GM19438 (cell line): ENCODE results near the gene SAV1.
"Not testable (repeated sequence)": the region's sequence is repeated elsewhere in the genome, so short reads cannot be mapped to it uniquely, and the experiment has no call there.

Experiments used
- ATAC-seq: cut with Tn5 transposase; IDR thresholded peaks from one replicate; pipeline ENCODE4 v1.9.1; 2021; ENCODE audit warnings: low read depth; ENCODE audit not compliant: unreplicated experiment

SAV1 gene

GRCh38 chr14:50666772-50667683, 1.1 kb downstream of the SAV1 start:
- no peak for ATAC-seq

- not testable (repeated sequence) for ATAC-seq
Measured at GRCh38 chr14:50665300-50665699, 2.8 kb downstream of the SAV1 start.

- ATAC-seq: not testable (repeated sequence)
Measured at GRCh38 chr14:50664579-50664978, 3.5 kb downstream of the SAV1 start.

GRCh38 chr14:50659327-50659974, 8.7 kb downstream of the SAV1 start:
- no peak for ATAC-seq

- ATAC-seq: no peak
Measured at GRCh38 chr14:50658203-50658602, 9.9 kb downstream of the SAV1 start.

GRCh38 chr14:50657753-50658152, 10.4 kb downstream of the SAV1 start:
- no peak for ATAC-seq

GRCh38 chr14:50656776-50657175, 11.3 kb downstream of the SAV1 start:
- ATAC-seq: no peak

GRCh38 chr14:50649691-50650090, 18.4 kb downstream of the SAV1 start:
- no peak for ATAC-seq

GRCh38 chr14:50647753-50648152, 20.4 kb downstream of the SAV1 start:
- ATAC-seq: peak; percentile 13

- ATAC-seq: peak; percentile 86
Measured at GRCh38 chr14:50647282-50647681, 20.8 kb downstream of the SAV1 start.

- no peak for ATAC-seq
Measured at GRCh38 chr14:50635141-50635540, 33.0 kb downstream of the SAV1 start.

GRCh38 chr14:50633954-50634353, 34.2 kb downstream of the SAV1 start:
- no peak for ATAC-seq

- ATAC-seq: no peak
Measured at GRCh38 chr14:50631408-50631821, 36.7 kb downstream of the SAV1 start.

- ATAC-seq: not testable (repeated sequence)
Measured at GRCh38 chr14:50624947-50625346, 43.2 kb downstream of the SAV1 start.

GRCh38 chr14:50624447-50624846, 43.7 kb downstream of the SAV1 start:
- ATAC-seq: no peak

GRCh38 chr14:50622978-50623377, 45.1 kb downstream of the SAV1 start:
- ATAC-seq: no peak

- ATAC-seq: no peak
Measured at GRCh38 chr14:50620341-50620740, 47.8 kb downstream of the SAV1 start.

- ATAC-seq: no peak
Measured at GRCh38 chr14:50619569-50620141, 48.5 kb downstream of the SAV1 start.

GRCh38 chr14:50616275-50616674, 51.8 kb downstream of the SAV1 start:
- ATAC-seq: no peak

- no peak for ATAC-seq
Measured at GRCh38 chr14:50615552-50615951, 52.6 kb downstream of the SAV1 start.

- ATAC-seq: no peak
Measured at GRCh38 chr14:50615056-50615455, 53.0 kb downstream of the SAV1 start.
